ENCODE measurements around the gene IL1F10.

Gene IL1F10

DNA sequence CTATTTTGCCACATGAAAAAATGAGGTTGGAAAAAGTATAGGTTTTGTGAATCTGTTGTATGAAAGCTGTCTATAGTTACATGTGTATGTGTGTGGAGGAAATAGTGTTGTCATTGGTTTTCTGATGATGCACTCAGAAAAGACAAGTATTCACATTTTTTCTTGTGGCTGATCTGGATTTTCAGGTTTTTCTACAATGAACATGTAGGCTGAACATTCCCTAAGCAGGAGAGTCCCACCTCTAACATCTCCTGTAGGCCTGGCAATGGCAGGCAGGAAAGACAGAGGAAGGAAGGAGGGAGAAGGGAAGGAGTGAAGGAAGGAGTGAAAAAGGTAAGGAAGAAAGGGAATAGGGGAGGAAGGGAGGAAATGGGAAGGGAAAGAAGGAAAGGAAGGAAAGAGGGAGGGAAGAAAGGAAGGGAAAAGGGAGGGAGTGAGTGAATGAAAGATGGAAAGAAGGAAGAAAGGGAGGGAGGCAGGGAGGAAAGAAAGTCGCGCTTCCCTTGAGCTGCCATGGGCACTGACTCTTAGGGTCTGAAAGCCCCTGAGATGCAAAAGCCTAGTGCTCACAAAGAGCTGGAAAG is 9.3 kb upstream of the IL1F10 start:
- Histone ChIP-seq H3K9me3 (ENCODE audit: control extremely low read depth in 1 of 5, control insufficient read depth in 4 of 5, insufficient read depth in 2 of 5, low read depth in 1 of 5, low read length in 4 of 5) (peaks cover 0 to 22% (median 8%) of the 10 kb centered on the region in 5 experiments), H3K36me3 (ENCODE audit: control insufficient read depth in 4 of 4, insufficient read depth in 4 of 4, low read length in 3 of 4) (no peaks in the 10 kb centered on the region), H3K27me3 (replicated peaks in 2 of 5; ENCODE audit: control insufficient read depth in 4 of 5, insufficient read depth in 5 of 5, low read length in 4 of 5) (no peaks in the 10 kb centered on the region), H3K4me1 (ENCODE audit: control extremely low read depth in 1 of 4, control insufficient read depth in 4 of 4, insufficient read depth in 4 of 4, low read length in 3 of 4) (no peaks in the 10 kb centered on the region), H3K4me3 (ENCODE audit: control insufficient read depth in 1 of 7, extremely low read depth in 1 of 7, insufficient read depth in 4 of 7, low read depth in 2 of 7, low read length in 6 of 7) (no peak overlapping the region), H3K27ac (ENCODE audit: insufficient read depth in 1 of 2, low read depth in 1 of 2, low read length in 2 of 2, poor library complexity in 1 of 2, severe bottlenecking in 2 of 2) (no peak overlapping the region)
- ChIA-PET POLR2A (no interaction called here), CTCF (interaction anchor here (1.0 to 1.1 kb wide), 2 partner anchors 14 to 31 kb away, joined by 3 to 4 read pairs; no protein-coding TSS in a partner anchor)
- 50% methylated on average over 2 of the region's 2 CpGs for WGBS (ENCODE audit: insufficient coverage)
- no peak for DNase-seq

DNA sequence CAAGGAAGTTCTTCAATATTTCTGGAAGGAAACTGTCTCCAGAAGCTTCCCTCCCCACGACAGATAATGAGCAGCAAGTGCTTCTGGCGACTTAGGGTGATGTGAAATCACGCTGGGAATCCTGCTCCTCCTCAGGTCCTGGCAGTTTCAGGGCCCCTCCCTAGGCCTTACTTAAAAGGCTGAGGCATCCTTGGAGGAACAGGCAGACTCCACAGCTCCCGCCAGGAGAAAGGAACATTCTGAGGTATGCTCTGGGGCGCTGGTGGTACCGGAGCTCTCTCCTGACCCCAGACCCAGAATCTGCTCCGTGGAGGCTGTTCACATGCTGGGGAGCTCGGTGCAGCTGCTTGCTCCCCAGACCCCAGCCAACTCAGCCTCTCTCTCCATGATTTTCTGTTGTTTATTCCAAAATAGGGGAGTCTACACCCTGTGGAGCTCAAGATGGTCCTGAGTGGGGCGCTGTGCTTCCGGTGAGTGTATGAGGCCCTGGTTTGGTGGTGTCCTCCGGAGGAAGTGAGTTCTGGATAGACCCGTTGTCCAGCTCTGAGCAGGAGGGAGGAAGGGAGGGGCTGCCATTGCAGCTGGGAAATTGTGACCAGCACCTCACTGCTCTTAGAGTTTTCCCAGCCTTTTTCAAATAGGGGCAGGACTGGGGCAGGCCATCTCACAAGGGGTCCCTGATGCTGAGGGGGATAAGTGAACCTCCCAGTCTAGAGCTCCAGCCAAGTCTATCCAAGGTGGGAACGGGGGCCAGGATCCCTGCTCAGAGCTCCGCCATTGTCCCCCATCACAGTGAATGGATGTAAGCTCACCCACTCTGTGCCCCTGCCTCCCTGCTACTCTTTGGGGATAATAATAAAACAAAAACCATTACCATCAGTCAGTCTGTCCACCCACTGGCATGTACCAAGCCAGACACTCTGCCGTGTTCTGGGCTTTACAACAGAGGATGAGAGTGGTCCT is 8.5 kb upstream of the IL1F10 start, which contains the start of gene IL36RN:
Gene IL36RN, plus strand, starts transcription at position 201 of the 963 bp plus-strand sequence. Its CDS starts 241 bp downstream, at position 442.
- DNase-seq: no peak
- WGBS (ENCODE audit: insufficient coverage): 87% methylated on average over 11 of the region's 15 CpGs
- Histone ChIP-seq H3K4me3 (ENCODE audit: control insufficient read depth in 1 of 7, extremely low read depth in 1 of 7, insufficient read depth in 4 of 7, low read depth in 2 of 7, low read length in 6 of 7) (no peak within 1 kb of the TSS), H3K4me1 (ENCODE audit: control extremely low read depth in 1 of 4, control insufficient read depth in 4 of 4, insufficient read depth in 4 of 4, low read length in 3 of 4) (no peaks in the 10 kb centered on the region), H3K36me3 (ENCODE audit: control insufficient read depth in 4 of 4, insufficient read depth in 4 of 4, low read length in 3 of 4) (no peaks in the 10 kb centered on the region), H3K27ac (ENCODE audit: insufficient read depth in 1 of 2, low read depth in 1 of 2, low read length in 2 of 2, poor library complexity in 1 of 2, severe bottlenecking in 2 of 2) (no peak within 1 kb of the TSS), H3K9me3 (ENCODE audit: control extremely low read depth in 1 of 5, control insufficient read depth in 4 of 5, insufficient read depth in 2 of 5, low read depth in 1 of 5, low read length in 4 of 5) (peaks cover 0 to 14% (median 8%) of the 10 kb centered on the region in 5 experiments), H3K27me3 (replicated peaks in 2 of 5; ENCODE audit: control insufficient read depth in 4 of 5, insufficient read depth in 5 of 5, low read length in 4 of 5) (no peaks in the 10 kb centered on the region)
- ChIA-PET POLR2A (interaction anchor here (0.6 kb wide), 1 partner anchor 62 kb away, joined by 4 read pairs; no protein-coding TSS in a partner anchor), CTCF (interaction anchor here (1.0 to 1.1 kb wide), 2 partner anchors 14 to 31 kb away, joined by 3 to 4 read pairs; no protein-coding TSS in a partner anchor)

DNA sequence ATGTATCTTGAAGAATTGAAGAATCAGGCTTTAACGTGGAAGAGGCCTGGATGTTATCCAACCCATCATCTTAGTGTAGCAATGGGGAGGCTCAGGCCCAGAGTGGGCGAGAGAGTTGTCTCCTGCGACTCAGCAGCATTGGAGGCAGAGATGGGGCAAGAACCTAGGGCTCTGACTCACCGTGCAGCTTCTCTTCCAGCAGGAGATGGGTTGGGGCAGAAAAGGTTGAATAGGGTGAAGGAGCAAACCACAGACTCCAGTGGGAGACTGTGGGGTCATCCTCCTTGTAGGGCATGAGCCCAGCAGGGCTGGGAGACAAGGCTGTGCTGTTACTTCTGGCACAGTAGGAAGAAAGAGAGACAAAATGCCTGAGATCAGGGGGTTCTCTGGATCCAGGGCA is 7.4 kb upstream of the IL1F10 start:
- CTCF ChIA-PET: no interaction called here
- POLR2A ChIA-PET: no interaction called here
- WGBS (ENCODE audit: insufficient coverage): 83% methylated on average over 1 of the region's 4 CpGs

DNA sequence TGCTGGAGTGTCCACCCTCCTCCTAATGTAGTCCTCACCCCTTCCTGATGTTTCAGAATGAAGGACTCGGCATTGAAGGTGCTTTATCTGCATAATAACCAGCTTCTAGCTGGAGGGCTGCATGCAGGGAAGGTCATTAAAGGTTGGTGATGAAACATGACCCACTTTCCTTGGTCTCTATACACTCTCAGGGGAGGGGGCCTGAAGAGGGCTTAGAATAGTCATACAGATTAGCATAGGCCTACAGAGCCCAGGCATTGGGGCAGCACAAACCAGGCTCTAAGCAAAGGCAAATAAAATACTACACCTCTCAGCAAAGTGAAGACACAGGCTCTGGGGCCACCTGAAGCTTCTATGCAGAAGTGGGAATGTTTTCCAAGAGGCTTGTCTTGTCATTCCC is 7.0 kb upstream of the IL1F10 start:
- POLR2A ChIA-PET: no interaction called here

More for the DNA sequence above, 7.4 kb upstream of the IL1F10 start:
- Histone ChIP-seq H3K36me3 (ENCODE audit: control insufficient read depth in 4 of 4, insufficient read depth in 4 of 4, low read length in 3 of 4) (no peaks in the 10 kb centered on the region), H3K4me1 (ENCODE audit: control extremely low read depth in 1 of 4, control insufficient read depth in 4 of 4, insufficient read depth in 4 of 4, low read length in 3 of 4) (no peaks in the 10 kb centered on the region), H3K27me3 (replicated peaks in 2 of 5; ENCODE audit: control insufficient read depth in 4 of 5, insufficient read depth in 5 of 5, low read length in 4 of 5) (no peaks in the 10 kb centered on the region), H3K4me3 (ENCODE audit: control insufficient read depth in 1 of 7, extremely low read depth in 1 of 7, insufficient read depth in 4 of 7, low read depth in 2 of 7, low read length in 6 of 7) (no peak overlapping the region), H3K9me3 (ENCODE audit: control extremely low read depth in 1 of 5, control insufficient read depth in 4 of 5, insufficient read depth in 2 of 5, low read depth in 1 of 5, low read length in 4 of 5) (peaks cover 0 to 9% (median 0%) of the 10 kb centered on the region in 5 experiments), H3K27ac (ENCODE audit: insufficient read depth in 1 of 2, low read depth in 1 of 2, low read length in 2 of 2, poor library complexity in 1 of 2, severe bottlenecking in 2 of 2) (no peak overlapping the region)
- no peak for DNase-seq

DNA sequence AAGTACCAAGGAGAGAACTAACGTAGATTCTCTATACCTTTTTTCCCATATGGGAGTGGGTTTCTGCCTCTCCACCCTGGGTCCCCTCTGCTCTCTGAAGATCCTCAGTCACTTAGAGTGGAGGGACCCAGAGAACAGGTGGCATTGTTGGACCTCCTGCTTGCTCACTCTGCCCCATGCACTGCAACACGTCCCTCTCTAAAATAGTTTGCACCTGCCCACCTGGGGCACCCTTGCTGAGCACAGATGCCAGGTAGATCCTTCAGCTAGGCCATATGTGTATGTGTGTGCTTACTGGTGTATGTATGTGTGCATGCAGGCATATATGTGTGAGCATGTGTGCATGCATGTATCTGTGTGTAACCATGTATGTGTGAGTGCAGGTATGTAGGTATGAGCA is 6.5 kb upstream of the IL1F10 start:
- no peaks in the 10 kb centered on the region for H3K4me1 ChIP-seq (ENCODE audit: control extremely low read depth in 1 of 4, control insufficient read depth in 4 of 4, insufficient read depth in 4 of 4, low read length in 3 of 4)
- CTCF ChIA-PET: no interaction called here
- POLR2A ChIA-PET: no interaction called here
- no peak overlapping the region for H3K27ac ChIP-seq (ENCODE audit: insufficient read depth in 1 of 2, low read depth in 1 of 2, low read length in 2 of 2, poor library complexity in 1 of 2, severe bottlenecking in 2 of 2)
- H3K27me3 ChIP-seq (replicated peaks in 2 of 5; ENCODE audit: control insufficient read depth in 4 of 5, insufficient read depth in 5 of 5, low read length in 4 of 5): no peaks in the 10 kb centered on the region
- no peak for DNase-seq
- no peak overlapping the region for H3K4me3 ChIP-seq (ENCODE audit: control insufficient read depth in 1 of 7, extremely low read depth in 1 of 7, insufficient read depth in 4 of 7, low read depth in 2 of 7, low read length in 6 of 7)
- WGBS (ENCODE audit: insufficient coverage): 100% methylated on average over 1 of the region's 2 CpGs
- peaks cover 0 to 5% (median 0%) of the 10 kb centered on the region in 5 experiments for H3K9me3 ChIP-seq (ENCODE audit: control extremely low read depth in 1 of 5, control insufficient read depth in 4 of 5, insufficient read depth in 2 of 5, low read depth in 1 of 5, low read length in 4 of 5)
- no peaks in the 10 kb centered on the region for H3K36me3 ChIP-seq (ENCODE audit: control insufficient read depth in 4 of 4, insufficient read depth in 4 of 4, low read length in 3 of 4)

More for the DNA sequence above, 7.0 kb upstream of the IL1F10 start:
- Histone ChIP-seq H3K36me3 (ENCODE audit: control insufficient read depth in 4 of 4, insufficient read depth in 4 of 4, low read length in 3 of 4) (no peaks in the 10 kb centered on the region), H3K4me3 (ENCODE audit: control insufficient read depth in 1 of 7, extremely low read depth in 1 of 7, insufficient read depth in 4 of 7, low read depth in 2 of 7, low read length in 6 of 7) (no peak overlapping the region), H3K27me3 (replicated peaks in 2 of 5; ENCODE audit: control insufficient read depth in 4 of 5, insufficient read depth in 5 of 5, low read length in 4 of 5) (no peaks in the 10 kb centered on the region), H3K9me3 (ENCODE audit: control extremely low read depth in 1 of 5, control insufficient read depth in 4 of 5, insufficient read depth in 2 of 5, low read depth in 1 of 5, low read length in 4 of 5) (peaks cover 0 to 9% (median 0%) of the 10 kb centered on the region in 5 experiments), H3K27ac (ENCODE audit: insufficient read depth in 1 of 2, low read depth in 1 of 2, low read length in 2 of 2, poor library complexity in 1 of 2, severe bottlenecking in 2 of 2) (no peak overlapping the region), H3K4me1 (ENCODE audit: control extremely low read depth in 1 of 4, control insufficient read depth in 4 of 4, insufficient read depth in 4 of 4, low read length in 3 of 4) (no peaks in the 10 kb centered on the region)
- CTCF ChIA-PET: no interaction called here
- DNase-seq: no peak
- WGBS (ENCODE audit: insufficient coverage): 100% methylated on average over 1 of the region's 1 CpG

DNA sequence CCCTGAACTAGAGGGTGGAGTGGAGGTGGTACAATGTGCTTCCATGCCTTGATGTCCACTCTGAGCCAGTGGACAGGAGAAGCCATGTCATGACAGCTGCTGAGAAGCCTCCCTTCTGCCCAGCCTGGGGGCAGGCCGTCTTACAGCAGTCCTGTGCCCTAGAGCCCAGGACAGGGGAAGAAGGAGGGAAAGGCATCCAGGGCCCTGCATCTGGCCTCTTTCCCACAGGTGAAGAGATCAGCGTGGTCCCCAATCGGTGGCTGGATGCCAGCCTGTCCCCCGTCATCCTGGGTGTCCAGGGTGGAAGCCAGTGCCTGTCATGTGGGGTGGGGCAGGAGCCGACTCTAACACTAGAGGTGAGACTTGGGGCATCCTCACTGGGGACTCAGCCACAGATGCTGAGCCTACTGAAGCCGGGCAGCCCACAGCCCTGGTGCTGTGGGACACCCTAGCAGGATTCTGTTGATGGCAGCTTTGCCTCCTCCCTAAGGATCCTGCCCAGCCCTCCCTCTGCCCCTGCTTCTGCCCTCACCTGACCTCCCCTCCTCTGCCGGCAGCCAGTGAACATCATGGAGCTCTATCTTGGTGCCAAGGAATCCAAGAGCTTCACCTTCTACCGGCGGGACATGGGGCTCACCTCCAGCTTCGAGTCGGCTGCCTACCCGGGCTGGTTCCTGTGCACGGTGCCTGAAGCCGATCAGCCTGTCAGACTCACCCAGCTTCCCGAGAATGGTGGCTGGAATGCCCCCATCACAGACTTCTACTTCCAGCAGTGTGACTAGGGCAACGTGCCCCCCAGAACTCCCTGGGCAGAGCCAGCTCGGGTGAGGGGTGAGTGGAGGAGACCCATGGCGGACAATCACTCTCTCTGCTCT is 5.6 kb upstream of the IL1F10 start:
- H3K4me1 ChIP-seq (ENCODE audit: control extremely low read depth in 1 of 4, control insufficient read depth in 4 of 4, insufficient read depth in 4 of 4, low read length in 3 of 4): no peaks in the 10 kb centered on the region
- POLR2A ChIA-PET: no interaction called here
- no peak for DNase-seq
- no peaks in the 10 kb centered on the region for H3K36me3 ChIP-seq (ENCODE audit: control insufficient read depth in 4 of 4, insufficient read depth in 4 of 4, low read length in 3 of 4)
- H3K4me3 ChIP-seq (ENCODE audit: control insufficient read depth in 1 of 7, extremely low read depth in 1 of 7, insufficient read depth in 4 of 7, low read depth in 2 of 7, low read length in 6 of 7): no peak overlapping the region
- H3K27ac ChIP-seq (ENCODE audit: insufficient read depth in 1 of 2, low read depth in 1 of 2, low read length in 2 of 2, poor library complexity in 1 of 2, severe bottlenecking in 2 of 2): no peak overlapping the region
- peaks cover 0 to 4% (median 0%) of the 10 kb centered on the region in 5 experiments for H3K9me3 ChIP-seq (ENCODE audit: control extremely low read depth in 1 of 5, control insufficient read depth in 4 of 5, insufficient read depth in 2 of 5, low read depth in 1 of 5, low read length in 4 of 5)
- no peaks in the 10 kb centered on the region for H3K27me3 ChIP-seq (replicated peaks in 2 of 5; ENCODE audit: control insufficient read depth in 4 of 5, insufficient read depth in 5 of 5, low read length in 4 of 5)
- 98% methylated on average over 17 of the region's 18 CpGs for WGBS (ENCODE audit: insufficient coverage)
- CTCF ChIA-PET: no interaction called here
